Measurements from ENCODE around the gene CSMD2. TPM values are rescaled to one million over a fixed set of nuclear protein-coding genes. Genes with fewer than 3 reads are reported as not detected.

CSMD2 gene
- total and polyA plus RNA-seq, 2 experiments from 2014 or later: 5.3 to 16.6 TPM

- no peak for TF ChIP-seq REST (IDR thresholded peaks at IDR 0.05; ENCODE audit: unreplicated experiment)
- TF ChIP-seq JUNB (IDR thresholded peaks at IDR 0.05; ENCODE audit: unreplicated experiment): no peak
- TF ChIP-seq ZNF114 (CRISPR knock-in tag; IDR thresholded peaks at IDR 0.05): no peak
Observed at GRCh38 chr1:34188985-34189384, 24.0 kb upstream of the CSMD2 start (continued).

- Mint-ChIP-seq H3K4me1 (peaks cover 55% of the 10 kb centered on the region), H3K27me3 (ENCODE audit: insufficient read depth, low read depth, poor library complexity) (peaks cover 7% of the 10 kb centered on the region), H3K36me3 (ENCODE audit: low read depth) (peaks cover 26% of the 10 kb centered on the region), H3K27ac (no peak overlapping the region), H3K9me3 (peaks cover 16% of the 10 kb centered on the region), H3K4me3 (peak overlapping the region; percentile 24; the same call in 2 of the 3 replicates)
- Histone ChIP-seq H3K27ac (ENCODE audit: low read depth) (0 out of 2 replicates have a peak overlapping the region, but pooled peaks have one; percentile 56), H3K27me3 (ENCODE audit: insufficient read depth) (no peaks in the 10 kb centered on the region), H3K4me1 (ENCODE audit: insufficient read depth) (peaks cover 41% of the 10 kb centered on the region), H4K20me1 (replicated peaks; ENCODE audit: insufficient read depth) (no peaks in the 10 kb centered on the region), H3K9me2 (ENCODE audit: insufficient read depth) (no peaks in the 10 kb centered on the region), H3K4me3 (peak overlapping the region; percentile 21), H3K79me2 (replicated peaks; ENCODE audit: insufficient read depth) (no peaks in the 10 kb centered on the region), H3K36me3 (ENCODE audit: insufficient read depth) (no peaks in the 10 kb centered on the region; the same call in 1 of the 2 replicates), H3K4me2 (peak overlapping the region; percentile 56), H3F3A (replicated peaks; ENCODE audit: low read depth) (peaks cover 13% of the 10 kb centered on the region; the same call in 1 of the 2 replicates), H2AFZ (no peak overlapping the region)
- DNase-seq (ENCODE audit: low spot score) (peak; percentile 89), ATAC-seq (peak; percentile 98)
- no peak for TF ChIP-seq EZH2phosphoT487 (IDR thresholded peaks at IDR 0.05; ENCODE audit: unreplicated experiment)
- no peak for TF ChIP-seq ZNF114 (CRISPR knock-in tag; IDR thresholded peaks at IDR 0.05)
- TF ChIP-seq ETS1 (IDR thresholded peaks at IDR 0.05): no peak
- no peak for TF ChIP-seq CTCF (conservative IDR thresholded peaks at IDR 0.05; ENCODE audit: low read depth in 2 of 2)
- no peak for TF ChIP-seq EZH2 (IDR thresholded peaks at IDR 0.05; ENCODE audit: low read depth, unreplicated experiment)
- no peak for TF ChIP-seq STAT1 (IDR thresholded peaks at IDR 0.05; ENCODE audit: unreplicated experiment)
- peak; percentile 3; the same call in 1 of the 2 replicates for TF ChIP-seq ZNF462 (CRISPR knock-in tag; IDR thresholded peaks at IDR 0.05)
- TF ChIP-seq JUNB (IDR thresholded peaks at IDR 0.05; ENCODE audit: unreplicated experiment): no peak
- no peak for TF ChIP-seq ZNF331 (CRISPR knock-in tag; IDR thresholded peaks at IDR 0.05; ENCODE audit: low read depth)
Observed at GRCh38 chr1:34188418-34188817, 23.4 kb upstream of the CSMD2 start.
